Amniotic epithelial cell (primary cell): Measurements from ENCODE around the gene TSSC4.
"Not testable (repeated sequence)": the region's sequence is repeated elsewhere in the genome, so short reads cannot be mapped to it uniquely, and the experiment has no call there.

Experiments used
- DNase-seq: peaks from one replicate; pipeline ENCODE4 v3.0.0-alpha.2; 2010; ENCODE audit warnings: low read depth

The TSSC4 gene

GRCh38 chr11:2400069-2400761 lies at the start of gene TSSC4:
TSSC4 (plus strand) TSS chr11:2400750; CDS start chr11:2402634, 1,884 bp downstream.
- DNase-seq = peak; percentile 100

GRCh38 chr11:2351701-2352100 lies 48.8 kb upstream of the TSSC4 start:
- no peak for DNase-seq

- no peak for DNase-seq
Measured at GRCh38 chr11:2352420-2352819, 48.1 kb upstream of the TSSC4 start.

- DNase-seq = peak; percentile 43
Measured at GRCh38 chr11:2355000-2355644, 45.4 kb upstream of the TSSC4 start.

- DNase-seq = no peak
Measured at GRCh38 chr11:2357246-2357645, 43.3 kb upstream of the TSSC4 start.

GRCh38 chr11:2357651-2358050 lies 42.9 kb upstream of the TSSC4 start:
- not testable (repeated sequence) for DNase-seq

- no peak for DNase-seq
Measured at GRCh38 chr11:2358754-2359442, 41.7 kb upstream of the TSSC4 start.

GRCh38 chr11:2359557-2359956 lies 41.0 kb upstream of the TSSC4 start:
- DNase-seq = no peak

GRCh38 chr11:2360081-2360642 lies 40.4 kb upstream of the TSSC4 start:
- DNase-seq = no peak

GRCh38 chr11:2361565-2361964 lies 39.0 kb upstream of the TSSC4 start:
- DNase-seq = no peak

GRCh38 chr11:2362414-2362813 lies 38.1 kb upstream of the TSSC4 start:
- no peak for DNase-seq

- DNase-seq = no peak
Measured at GRCh38 chr11:2363130-2363529, 37.4 kb upstream of the TSSC4 start.

- no peak for DNase-seq
Measured at GRCh38 chr11:2363577-2364370, 36.8 kb upstream of the TSSC4 start.

GRCh38 chr11:2364386-2364785 lies 36.2 kb upstream of the TSSC4 start:
- not testable (repeated sequence) for DNase-seq

- DNase-seq = no peak
Measured at GRCh38 chr11:2365571-2366210, 34.9 kb upstream of the TSSC4 start.

- DNase-seq = no peak
Measured at GRCh38 chr11:2366276-2366675, 34.3 kb upstream of the TSSC4 start.

GRCh38 chr11:2366733-2367132 lies 33.8 kb upstream of the TSSC4 start:
- DNase-seq = no peak

GRCh38 chr11:2367266-2368160 lies 33.0 kb upstream of the TSSC4 start:
- DNase-seq = no peak

GRCh38 chr11:2368178-2368850 lies 32.2 kb upstream of the TSSC4 start:
- DNase-seq = no peak

GRCh38 chr11:2368851-2369180 lies 31.7 kb upstream of the TSSC4 start:
- DNase-seq = no peak
